Effector CD4-positive, alpha-beta T cell (primary cell): ENCODE data around the gene FOXL2. TPM values are rescaled to one million over a fixed set of nuclear protein-coding genes. Genes with fewer than 3 reads are reported as not detected.

ENCODE experiments used
- DNase-seq: peaks from one replicate; pipeline ENCODE4 v3.0.0-alpha.2; 2020
- total RNA-seq: gene quantifications from one replicate; lab custom pipeline; 2026; lab: John Stamatoyannopoulos, UW

The FOXL2 gene
- total RNA-seq = not detected

DNA sequence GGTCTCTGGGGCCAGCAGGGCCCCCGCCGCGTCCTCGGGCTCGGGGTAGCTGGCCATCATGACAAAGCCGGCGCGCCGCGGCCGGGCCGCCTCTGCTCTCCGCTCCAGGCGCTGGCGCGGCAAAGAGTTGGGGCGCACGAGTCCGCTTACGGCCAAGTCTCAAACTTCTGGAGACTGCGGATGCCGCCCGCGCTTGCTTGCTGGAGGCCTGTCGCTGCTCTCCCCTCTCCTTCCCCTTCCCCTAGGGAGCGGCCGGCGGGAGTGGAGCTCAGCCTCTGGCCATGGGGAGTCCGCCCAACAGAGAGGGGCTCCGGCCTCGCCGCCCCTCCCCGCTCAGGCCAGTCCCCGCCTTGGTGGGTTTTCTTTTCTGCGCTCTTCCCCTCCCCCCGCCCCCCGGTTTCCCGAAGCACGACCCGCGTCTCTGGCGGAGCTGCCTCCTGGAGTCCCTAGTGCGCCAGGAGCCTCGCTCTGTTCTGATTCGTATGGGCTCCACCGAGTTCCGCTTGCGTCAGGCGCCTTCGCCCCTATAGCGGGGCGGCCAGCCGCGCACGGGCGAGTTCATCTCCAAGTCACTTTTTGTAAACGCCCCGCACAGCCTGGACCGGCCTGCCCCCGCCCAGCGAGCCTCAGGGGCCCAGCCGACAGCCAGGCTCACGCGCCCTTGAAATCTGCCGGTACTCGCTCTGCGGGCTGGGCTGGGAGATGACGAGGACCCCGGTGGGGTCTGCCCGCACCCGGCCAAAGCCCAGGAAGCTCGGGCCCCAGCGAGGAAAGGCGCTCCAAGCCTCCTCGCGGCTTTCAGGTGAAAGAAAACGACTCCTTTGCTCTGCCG is at the start of gene FOXL2, which contains the start of gene FOXL2NB:
FOXL2 (minus strand) TSS at position 475 of the 832 bp plus-strand sequence; CDS start at position 60, 415 bp downstream.
FOXL2NB (plus strand) TSS at position 555 of the 832 bp plus-strand sequence; CDS start at position 703, 148 bp downstream.
- DNase-seq = no peak

DNA sequence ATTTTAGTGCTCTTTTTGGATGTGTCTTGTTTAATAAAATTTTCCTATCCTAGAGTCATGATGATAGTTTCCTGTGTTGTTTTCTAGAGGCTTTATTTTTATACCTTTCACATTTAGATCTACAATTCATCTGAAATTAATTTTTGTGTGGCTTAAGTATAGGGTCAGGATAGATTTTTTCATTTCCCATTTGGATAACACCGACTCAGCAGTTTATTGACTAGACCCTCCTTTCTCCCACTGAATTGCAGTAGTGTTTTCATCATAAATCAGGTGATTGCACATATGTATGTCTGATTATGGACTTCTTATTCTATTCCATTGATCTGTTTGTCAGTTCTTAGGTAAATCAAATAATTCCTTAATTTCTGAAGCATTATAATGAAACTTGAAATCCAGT is 48.8 kb upstream of the FOXL2 start:
- DNase-seq = no peak

DNA sequence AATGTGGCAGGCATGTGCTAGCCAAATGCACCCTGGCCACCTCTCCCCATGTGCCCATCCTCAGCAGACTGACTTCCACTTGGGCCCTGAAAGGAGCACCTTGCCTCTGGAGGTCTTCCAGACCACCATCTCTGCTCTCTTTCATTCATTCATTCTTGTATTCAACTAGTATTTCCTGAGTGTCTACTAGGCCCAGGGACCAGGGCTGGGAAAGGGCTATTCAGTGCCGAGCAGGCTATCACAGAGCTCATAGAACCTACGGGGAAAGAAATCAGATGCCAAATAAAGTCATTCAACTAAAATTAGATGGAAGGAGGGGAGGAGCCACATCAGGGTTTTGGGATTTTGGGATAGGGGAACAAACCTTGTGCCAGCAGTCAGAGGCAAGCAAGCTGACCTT is 40.2 kb upstream of the FOXL2 start:
- DNase-seq = no peak

DNA sequence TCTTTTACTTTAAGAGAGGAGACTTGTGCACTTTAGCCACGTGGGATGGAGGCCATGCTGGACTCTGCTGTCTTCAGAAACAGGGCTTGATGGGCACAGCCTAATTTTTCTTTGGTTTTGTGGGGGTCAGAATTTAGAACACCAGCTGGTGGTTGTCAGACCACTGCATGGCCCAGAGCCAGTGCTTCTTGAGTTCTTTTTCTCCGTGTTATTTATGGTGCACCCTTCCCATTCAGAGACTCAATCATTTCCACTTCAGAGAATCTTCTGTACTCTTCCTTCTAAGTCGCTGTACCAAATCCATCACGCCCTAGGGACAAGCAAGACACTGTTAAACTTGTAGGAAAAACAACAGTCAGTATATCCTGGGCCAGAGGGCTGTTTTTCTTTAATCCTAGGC is 39.0 kb upstream of the FOXL2 start:
- DNase-seq = no peak

DNA sequence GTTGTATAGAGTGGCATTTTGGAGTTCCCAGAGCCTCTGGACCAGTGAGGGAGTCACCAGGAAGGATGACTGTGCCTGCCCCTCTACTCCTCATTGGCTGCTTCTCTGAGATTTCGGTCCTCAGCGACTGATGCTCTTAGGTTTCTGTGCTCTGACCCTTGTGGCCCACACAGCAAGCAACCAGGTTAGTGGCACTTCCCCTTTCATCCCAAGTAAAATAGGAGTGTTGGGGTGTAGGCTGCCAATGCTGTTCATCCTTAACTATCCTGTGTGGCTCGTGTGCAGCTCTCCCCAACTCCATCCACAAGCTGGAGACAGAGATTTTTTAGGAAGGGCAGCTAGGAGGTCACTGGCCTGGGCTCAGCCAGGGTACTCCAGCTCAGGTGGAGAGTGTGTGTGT is 37.9 kb upstream of the FOXL2 start:
- no peak for DNase-seq

DNA sequence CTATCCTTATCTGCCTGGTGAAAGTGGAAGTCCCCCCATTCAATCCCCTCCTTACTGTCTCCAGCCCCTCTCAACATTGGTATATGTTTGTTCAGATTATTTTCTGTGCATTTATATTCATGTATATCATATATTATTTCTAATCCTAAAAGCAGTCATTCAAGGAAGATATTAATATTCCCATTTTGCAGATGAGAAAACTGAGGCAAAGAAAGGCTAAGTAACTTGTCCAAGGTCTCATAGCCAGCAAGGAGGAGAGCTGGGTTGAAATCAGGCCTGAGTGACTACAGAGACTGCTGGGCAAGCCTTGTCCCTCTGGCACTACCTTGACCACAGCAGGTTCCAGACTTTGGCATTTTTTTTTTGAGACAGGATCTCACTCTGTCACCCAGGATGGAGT is 29.1 kb upstream of the FOXL2 start:
- no peak for DNase-seq

DNA sequence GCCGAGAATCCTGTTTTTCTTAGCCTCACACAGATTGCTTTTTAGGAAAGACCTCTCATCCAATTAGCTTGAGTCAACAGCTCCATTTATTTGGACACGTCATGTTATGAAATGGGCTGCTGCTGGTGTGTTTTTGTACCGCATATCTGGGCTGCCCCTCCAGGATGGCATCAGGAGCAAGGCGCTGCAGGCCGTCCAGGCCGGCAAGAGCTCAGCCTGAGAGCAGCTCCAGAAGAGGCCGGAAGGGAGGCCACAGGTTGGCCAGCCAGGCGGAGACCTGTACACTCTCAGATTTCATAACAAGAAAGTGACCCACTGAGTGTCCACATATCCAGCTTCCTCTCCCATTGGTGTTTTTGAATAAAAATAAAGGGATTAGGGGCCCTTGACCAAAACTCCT is 28.4 kb upstream of the FOXL2 start:
- DNase-seq = no peak

DNA sequence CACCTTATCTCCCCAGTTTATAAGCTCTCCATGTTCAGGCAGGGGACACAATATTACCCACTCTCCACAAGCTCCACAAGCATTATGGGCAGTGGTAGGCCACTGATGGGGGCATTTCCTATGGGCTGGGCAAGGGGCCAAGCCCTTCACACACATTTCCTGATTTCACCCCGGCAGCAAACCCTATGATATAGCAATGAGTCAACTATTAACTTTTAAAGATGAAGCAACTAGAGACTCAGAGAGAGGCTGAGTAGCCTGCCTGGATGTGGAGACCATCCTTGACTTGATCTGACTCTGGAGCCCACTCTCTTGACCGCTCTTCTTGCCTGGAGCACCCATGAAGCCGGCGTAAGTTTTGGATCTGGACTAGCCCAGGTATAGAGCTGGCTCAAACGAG is 27.5 kb upstream of the FOXL2 start:
- no peak for DNase-seq

DNA sequence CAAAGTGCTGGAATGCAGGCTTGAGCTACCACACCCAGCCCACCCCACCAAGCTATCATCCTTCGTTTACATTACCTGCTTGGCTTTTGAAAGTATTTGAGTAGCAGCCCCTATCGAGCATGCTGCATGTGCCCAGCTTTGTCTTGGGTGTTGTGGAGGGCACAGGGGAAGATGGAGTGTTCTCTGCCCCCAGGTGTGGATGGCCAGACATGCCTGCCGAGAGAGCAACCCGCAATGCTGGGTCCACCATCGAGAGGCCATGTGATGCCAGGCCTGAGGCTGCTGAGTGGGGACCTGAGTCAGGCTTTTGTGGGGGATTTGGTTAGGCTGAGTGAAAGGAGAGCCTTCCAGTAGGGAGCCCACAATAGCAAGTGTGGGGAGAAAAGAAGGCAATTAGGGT is 26.0 kb upstream of the FOXL2 start:
- DNase-seq = no peak

DNA sequence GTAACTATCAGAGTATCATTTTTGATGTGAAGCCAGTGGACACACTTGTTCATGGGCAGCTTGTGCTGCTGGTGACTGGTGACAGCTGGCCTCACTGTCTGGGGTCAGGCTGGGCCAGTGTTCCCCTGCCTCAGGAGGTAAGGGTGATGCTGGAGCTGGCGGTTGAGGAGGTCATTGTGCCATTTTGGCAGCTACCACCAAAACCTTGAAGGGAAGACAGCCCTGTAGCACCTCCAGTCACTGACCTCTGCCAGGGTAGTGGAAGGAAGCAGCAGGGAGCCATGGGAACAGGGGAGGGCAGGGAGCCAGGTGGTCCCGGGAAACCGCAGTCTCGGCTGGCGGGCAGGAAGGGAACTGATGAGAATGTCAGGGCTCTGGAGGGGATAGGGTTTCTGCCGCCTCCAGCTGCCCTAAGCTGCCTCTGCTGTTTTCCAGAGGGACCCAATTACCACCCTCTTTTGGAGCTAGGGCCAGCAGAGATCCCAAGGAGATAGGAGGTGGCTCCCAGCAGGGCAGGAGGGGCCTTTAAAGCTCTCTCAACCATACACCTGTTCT is 24.9 kb upstream of the FOXL2 start:
- no peak for DNase-seq

DNA sequence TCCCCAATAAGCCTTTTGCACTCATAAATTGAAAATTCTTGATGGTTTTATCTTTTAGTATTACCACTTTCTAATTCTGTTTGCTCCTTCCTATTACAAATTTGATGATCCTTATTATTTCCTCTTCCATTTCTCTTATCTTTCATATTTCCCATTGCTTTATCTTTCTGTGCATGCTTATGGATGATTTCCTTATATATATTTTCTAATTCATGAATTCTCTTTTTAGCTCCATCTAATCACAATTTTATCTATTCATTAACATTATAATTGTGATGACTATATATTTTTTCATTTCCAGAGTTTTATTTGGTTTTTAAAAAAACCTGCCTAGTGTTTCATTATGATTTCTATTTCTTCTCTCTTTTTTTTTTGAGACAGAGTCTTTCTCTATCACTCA is 18.0 kb upstream of the FOXL2 start:
- no peak for DNase-seq

DNA sequence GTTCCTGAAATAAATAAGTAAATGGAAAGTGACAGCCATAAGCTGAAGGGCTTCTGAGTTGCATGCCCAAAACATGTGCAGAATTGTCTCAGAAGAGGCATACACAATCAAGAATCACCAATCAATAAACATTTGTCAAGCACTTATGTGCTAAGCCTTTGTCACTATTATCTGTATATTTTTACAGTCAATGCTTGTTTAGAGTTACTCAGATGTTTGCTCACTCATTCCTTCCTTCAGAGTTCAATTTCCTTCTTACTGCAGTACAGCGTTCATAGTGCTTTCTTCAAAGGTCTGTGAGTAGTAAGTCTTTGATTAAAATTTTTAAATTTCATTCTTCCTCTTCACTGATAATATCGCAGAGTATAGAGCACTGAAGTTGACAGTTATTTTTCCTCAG is 17.3 kb upstream of the FOXL2 start:
- no peak for DNase-seq

DNA sequence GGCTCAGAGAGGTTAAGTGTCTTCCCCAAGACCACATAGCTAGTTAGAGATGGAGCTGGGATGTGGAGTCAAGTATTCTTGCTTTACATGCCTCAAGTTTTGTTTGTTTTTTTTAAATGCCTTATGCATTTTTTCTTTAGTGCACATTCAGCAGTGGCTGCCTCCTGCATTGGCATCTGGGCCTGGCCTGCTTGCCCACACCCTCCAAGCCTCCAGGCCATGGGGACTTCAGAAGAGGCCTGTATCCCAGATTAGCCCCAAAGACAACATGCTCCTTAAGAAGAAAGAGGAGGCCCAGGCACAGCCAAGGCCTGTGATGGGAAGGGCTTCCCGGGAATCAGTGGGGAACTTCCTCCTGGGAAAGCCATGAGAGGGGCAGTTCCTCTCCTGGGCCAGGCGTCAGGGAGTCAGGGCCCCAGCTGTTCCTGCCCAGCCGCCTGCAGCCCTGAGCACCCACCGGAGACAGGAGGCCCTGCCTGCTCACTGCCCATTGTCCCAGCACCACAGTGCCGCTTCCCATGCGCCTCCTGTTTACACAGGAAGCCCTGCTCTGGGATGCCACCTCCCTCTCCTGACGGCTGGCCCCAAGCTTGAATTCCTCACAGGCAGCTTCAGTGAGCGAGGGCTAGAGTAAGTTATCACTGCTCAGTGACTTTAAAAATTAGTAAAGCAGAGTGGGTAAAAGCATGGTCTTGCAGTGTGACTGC is 16.1 kb upstream of the FOXL2 start:
- DNase-seq = no peak

DNA sequence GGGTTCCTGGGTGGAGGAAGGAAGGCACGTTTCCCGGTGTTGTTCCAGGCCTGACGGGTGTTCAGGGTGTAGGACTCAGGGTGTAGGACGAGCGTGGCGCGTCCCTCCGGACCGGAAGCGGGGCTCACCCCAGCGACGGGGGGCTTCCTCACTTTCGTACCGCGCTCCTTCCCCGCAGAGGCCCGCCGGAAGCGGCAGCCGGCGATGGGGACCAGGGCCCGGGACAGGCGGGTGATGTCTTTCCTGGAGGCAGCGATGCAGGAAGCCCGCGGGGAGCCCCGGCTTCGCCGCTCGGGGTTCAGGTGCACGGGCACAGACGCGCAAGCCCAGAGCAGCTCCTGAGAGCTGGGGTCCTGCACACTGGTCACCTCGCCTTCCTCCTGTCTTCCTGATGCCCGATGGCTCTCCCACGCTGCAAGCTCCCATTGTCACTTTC is 13.5 kb upstream of the FOXL2 start:
- no peak for DNase-seq

DNA sequence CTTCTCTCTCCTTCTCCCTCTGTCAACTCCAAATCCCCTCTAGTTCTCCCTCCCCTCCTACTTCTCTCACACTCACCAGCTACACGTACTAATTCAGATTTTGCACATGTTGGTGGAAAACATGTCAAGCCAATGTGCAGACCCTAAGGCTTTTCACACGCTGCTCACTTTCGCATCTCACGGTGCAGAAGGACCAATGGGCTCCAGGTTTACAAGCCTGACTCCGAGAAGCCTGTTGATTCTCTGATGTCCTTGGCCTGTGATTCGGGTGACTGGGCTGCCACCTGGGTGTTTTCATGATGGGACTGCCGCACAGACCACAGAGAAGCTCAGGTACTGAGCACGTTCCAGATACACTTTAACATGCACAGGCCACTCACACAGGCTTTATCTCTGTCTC is 3.8 kb upstream of the FOXL2 start:
- DNase-seq = no peak

DNA sequence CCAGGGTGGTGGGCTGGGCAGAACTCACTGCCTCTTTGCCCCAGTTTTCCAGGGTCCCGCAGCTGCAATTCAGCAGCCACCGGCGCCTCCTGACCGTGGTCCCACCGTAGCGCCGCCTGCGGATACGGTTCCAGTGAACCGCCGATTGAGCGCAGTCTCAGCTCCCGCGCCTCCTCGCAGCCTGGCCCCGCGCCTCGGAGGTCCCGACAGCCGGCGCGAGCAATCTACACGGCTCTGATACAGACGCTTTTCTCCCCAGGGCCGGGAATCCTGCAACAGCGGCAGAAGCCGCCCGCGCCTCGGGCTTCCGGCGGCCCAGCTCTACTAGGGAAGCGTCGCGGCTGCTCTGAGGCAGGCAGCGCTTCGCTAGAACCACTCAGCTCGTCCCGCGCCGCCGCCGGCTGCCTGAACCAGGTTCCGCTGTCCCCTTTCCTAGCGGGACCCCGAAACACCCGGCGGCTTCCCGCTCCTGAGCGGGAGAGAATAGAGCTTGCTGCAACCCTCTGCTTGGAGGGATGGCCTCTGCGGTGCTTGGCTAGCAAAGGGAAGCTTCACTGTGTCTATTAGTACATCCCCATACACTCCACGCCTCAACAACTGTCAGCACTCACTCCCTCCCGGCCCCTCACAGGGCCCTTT is 3.2 kb upstream of the FOXL2 start:
- DNase-seq = no peak

DNA sequence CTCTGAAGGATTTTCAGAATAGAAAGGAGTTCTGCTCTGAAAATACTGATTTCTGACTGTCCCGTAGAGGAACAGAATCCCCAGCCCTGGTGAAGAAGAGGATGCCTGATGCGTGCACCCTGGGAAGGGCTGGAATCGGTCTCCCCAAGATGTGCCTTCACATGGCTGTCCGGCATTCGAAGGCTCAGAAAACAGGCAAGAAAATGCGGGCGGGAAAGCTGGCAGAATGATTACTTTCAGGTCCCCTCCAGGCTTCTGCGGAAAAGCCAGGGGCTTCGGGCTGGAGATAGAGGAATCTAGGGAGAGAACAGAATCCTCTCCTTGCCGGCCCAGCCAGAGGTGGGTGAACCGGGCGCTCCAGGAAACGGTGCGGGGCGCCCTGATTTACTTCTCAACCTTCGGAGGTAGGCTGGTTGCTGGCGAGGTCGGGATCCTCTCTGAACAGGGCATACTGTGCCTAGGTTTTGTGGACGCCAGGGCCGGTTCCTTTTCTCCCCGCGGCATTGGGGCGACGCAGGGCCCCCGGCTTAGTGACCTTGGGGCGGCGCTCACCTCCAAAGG is 2.6 kb upstream of the FOXL2 start:
- no peak for DNase-seq

DNA sequence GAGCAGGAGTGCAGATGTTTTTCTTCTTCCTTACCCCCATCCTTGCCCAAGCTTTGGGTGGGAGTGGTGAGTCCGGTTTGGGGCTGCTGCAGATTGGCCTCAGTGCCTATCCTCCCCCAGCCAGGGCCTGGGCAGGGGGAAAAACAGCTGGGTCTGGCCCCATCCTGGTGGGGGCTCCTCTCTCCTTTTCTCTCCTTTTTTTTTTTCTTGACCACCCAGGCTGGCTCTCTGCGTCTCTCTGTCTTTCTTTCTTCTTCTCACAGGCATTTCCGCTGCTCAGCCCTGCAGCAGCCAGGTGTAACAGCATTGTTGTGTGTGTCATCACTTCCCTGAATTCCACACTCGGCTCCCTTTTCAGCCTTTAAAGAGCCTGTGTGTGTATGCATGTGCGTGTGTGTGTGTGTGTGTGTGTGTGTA is 2.1 kb upstream of the FOXL2 start:
- no peak for DNase-seq

DNA sequence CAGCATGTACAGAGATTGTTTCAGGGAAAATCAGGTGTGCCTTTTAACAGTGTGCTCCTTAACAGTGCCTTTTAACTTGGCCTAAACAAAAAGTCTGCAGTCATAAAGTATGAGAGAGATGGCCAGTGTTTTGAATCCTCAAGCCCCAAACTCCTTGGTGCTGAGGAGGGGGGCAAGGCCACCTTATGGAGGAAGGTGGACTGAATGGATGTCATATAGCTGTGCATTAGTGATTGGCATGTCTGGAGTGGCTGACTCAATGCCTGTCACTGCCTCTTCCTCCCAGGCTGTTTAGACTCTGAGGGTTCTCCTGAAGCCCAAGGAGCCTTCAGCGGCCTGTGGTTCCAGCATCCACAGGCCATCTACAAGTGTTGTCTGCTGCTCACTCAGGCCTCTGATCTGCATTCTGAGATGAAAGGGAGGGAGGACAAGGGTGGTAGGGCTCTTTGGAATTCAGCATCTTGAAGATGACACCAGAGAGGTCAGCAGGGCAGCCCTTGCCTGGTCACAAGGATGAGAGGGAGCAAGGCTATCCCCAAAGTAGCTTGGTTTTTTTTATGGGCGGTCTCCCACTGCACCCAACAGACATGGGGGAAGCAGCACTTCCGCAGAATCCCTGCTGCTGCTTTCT is 1.5 kb upstream of the FOXL2 start:
- no peak for DNase-seq

DNA sequence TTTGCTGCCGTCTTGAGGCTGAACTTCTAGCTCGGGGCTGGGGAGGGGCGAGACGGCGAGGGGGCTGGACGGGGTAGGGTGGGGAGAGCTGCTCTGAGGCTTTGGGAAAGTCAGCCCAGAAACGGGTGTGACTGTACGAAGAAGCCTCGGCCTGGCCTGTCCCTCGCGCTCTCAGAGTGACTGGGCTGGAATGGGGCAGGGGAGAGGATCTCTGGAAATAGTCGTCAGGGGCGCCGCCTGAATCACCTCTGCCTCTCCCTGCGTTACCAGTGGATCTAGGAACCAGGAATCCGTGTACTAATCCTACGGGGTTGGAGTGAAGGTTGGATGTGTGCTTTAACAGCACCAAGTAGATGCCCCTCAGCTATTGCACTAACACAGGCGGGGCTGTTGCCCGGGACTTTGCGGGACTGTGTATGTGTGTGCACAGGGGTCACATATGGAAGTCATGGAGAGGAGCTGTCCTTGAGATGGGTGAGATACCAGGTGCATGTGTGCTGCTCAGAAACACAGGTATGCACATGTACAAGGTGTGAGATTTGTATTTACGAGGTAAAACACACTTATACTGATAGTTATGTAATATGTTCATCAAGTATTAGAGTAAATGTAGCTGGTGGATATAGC is 671 bp upstream of the FOXL2 start:
- no peak for DNase-seq

DNA sequence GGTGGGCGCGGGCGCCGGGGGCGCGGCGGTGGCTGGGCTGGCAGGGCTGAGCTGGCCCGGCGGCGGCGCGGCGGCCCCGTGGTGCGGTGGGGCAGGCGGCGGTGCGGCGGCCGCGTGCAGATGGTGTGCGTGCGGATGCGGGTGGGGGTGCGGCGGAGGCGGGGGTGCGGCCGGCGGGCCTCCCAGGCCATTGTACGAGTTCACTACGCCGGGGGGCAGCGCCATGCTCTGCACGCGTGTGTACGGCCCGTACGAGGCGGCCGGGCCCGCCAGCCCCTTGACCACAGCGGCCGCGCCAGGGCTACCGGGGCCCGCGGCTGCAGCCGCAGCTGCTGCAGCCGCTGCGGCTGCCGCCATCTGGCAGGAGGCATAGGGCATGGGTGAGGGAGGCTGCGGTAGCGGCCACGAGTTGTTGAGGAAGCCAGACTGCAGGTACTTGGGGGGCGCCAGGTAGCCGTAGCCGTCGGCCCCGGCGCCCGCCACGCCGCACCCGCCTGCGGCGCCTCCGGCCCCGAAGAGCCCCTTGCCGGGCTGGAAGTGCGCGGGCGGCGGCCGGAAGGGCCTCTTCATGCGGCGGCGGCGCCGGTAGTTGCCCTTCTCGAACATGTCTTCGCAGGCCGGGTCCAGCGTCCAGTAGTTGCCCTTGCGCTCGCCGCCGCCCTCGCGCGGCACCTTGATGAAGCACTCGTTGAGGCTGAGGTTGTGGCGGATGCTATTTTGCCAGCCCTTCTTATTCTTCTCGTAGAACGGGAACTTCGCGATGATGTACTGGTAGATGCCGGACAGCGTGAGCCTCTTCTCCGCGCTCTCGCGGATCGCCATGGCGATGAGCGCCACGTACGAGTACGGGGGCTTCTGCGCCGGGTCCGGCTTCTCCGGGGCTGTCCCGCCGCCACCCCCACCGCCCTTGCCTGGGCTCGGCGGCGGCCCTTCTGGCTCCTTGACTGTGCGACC is 951 bp downstream of the FOXL2 start:
- no peak for DNase-seq
